Measurements from ENCODE around the gene SGSM2. TPM values are rescaled to one million over a fixed set of nuclear protein-coding genes. Genes with fewer than 3 reads are reported as not detected.

Gene SGSM2
- total and polyA plus RNA-seq, 10 donors = 30.7 to 90.4 (median 69.6) TPM

DNA sequence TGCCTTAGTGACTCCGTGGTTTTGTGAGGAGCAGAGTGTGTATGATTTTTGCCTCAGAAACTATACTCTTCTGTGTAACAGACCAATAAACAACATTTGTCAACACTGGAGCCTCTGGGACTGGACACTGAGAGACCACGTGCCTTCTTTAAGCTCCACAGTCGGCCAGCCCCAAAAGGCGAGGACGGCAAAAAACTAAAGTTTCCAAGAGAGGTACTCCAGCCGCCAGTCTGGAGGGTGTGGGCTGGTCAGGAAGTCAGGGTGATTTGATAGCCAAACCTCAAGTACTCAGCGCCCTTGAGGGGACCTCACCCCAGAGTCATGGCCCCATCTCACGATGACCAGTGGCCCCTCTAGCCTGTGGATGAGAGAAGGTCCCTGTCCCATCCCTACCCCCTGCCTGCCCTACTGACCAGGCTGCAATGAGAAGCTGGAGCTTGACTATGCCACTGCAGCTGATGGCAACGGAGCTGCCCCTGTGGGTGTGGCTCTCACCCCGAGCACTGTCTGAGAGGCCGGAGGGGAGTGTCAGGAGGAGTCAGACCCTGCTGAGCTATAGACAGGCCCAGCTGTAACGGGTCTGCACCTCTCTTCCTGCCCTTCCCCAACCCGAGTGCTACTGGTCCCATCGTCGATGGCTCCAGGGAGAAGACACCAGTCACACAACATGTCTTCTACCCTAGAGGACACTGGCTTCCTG lies 43.8 kb downstream of the SGSM2 start:
- H3K27me3 ChIP-seq (replicated peaks in 1 of 7) = no peaks in the 10 kb centered on the region
- no peak for DNase-seq
- TF ChIP-seq POLR2A (IDR thresholded peaks at IDR 0.05) = no peak
- TF ChIP-seq POLR2AphosphoS5 (IDR thresholded peaks at IDR 0.05) = peak in 1 of 3 donors; percentile 9
- peaks cover 6 to 51% (median 25%) of the 10 kb centered on the region in 6 donors for H3K4me1 ChIP-seq
- H3K4me3 ChIP-seq = no peak overlapping the region
- no peaks in the 10 kb centered on the region for H3K9me3 ChIP-seq
- intact Hi-C loops (cut with DNase I; ENCODE audit: low total_unique reads) = no loop called here
- peak overlapping the region in 2 of 8 donors; percentile 14 for H3K27ac ChIP-seq
- 44 to 75% (median 68%) methylated on average over 13 to 15 of the region's 15 CpGs for WGBS, 5 donors
- H3K36me3 ChIP-seq = peaks cover 0 to 76% (median 48%) of the 10 kb centered on the region in 6 donors

DNA sequence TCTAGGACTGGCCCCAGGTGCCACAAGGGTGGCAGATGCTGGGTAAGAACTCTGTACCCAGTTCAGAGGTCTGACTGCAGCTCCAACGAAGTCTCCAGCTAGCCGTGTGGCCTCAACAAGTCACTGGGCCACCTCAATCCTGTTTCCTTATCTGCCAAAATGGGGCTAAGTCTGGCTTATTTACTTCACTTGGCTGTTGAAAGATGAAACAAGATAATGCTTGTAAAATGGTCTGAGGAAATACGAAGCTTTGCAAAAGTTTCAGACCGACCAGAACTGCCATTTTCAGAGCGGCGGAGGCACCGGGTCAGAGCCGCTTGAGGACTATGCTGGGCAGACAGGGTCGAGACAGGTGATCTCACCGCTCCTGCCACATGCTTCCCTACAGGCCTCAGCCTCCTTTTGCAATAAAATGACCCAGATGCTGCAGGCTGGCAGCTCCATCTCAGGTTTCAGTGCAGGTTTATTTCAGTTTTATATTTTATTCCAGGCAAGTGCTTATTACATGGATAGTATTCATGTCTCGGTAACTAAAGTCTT lies 46.4 kb downstream of the SGSM2 start:
- 91 to 96% (median 94%) methylated on average over 11 of the region's 11 CpGs for WGBS, 5 donors
- Histone ChIP-seq H3K36me3 (peaks cover 4 to 76% (median 48%) of the 10 kb centered on the region in 6 donors), H3K9me3 (no peaks in the 10 kb centered on the region), H3K27ac (peak overlapping the region in 2 of 8 donors; percentile 55 to 69), H3K4me3 (no peak overlapping the region), H3K4me1 (peaks cover 6 to 65% (median 25%) of the 10 kb centered on the region in 6 donors), H3K27me3 (replicated peaks in 1 of 7) (no peaks in the 10 kb centered on the region)
- DNase-seq = no peak
- TF ChIP-seq POLR2AphosphoS5 (IDR thresholded peaks at IDR 0.05) (no peak), POLR2A (IDR thresholded peaks at IDR 0.05) (no peak)
- TF ChIP-seq, protein P1, sequence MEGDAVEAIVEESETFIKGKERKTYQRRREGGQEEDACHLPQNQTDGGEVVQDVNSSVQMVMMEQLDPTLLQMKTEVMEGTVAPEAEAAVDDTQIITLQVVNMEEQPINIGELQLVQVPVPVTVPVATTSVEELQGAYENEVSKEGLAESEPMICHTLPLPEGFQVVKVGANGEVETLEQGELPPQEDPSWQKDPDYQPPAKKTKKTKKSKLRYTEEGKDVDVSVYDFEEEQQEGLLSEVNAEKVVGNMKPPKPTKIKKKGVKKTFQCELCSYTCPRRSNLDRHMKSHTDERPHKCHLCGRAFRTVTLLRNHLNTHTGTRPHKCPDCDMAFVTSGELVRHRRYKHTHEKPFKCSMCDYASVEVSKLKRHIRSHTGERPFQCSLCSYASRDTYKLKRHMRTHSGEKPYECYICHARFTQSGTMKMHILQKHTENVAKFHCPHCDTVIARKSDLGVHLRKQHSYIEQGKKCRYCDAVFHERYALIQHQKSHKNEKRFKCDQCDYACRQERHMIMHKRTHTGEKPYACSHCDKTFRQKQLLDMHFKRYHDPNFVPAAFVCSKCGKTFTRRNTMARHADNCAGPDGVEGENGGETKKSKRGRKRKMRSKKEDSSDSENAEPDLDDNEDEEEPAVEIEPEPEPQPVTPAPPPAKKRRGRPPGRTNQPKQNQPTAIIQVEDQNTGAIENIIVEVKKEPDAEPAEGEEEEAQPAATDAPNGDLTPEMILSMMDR (IDR thresholded peaks at IDR 0.05 in 8 of 11, conservative IDR thresholded peaks at IDR 0.05 in 3 of 11) = no peak
- intact Hi-C loops (cut with DNase I; ENCODE audit: low total_unique reads) = loop anchor here (2.0 kb wide), 1 partner anchor 31 kb away; no protein-coding TSS in a partner anchor

DNA sequence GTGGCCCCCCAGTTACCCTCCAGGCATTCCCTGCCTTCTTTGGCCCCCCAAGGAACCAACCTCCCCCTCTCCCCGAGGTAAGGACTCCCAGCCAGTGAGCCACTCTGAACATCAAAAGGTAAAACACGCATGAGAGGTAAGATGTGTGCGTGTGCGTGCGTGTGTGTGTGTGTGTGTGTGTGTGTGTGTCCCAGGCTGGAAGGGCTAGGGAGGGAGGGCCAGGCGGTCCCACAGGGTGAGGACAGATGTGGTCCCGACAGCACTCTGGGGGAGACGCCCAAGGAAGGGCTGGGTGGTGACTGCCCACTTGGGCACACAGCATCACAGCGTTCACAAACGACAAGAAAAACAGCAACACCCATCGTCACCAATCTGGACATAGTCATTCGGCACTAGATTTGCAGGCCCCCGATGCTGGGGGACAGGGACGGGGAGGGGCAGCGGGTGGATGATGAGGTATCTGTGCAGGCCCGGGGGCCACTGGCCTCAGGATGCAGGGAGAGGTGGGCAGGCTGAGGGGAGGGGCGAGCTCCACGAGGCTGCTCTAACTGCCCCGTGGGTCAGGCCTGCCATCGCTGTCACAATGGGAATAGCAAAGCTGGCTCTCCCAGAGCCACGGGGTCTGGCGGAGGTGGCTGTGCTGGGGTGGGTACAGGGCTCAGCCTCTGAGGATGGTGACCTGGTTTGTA lies 47.3 kb downstream of the SGSM2 start:
- intact Hi-C loops (cut with DNase I; ENCODE audit: low total_unique reads) = no loop called here
- H3K27me3 ChIP-seq (replicated peaks in 1 of 7) = no peaks in the 10 kb centered on the region

More for the DNA sequence above, 47.3 kb downstream of the SGSM2 start:
- 68 to 84% (median 82%) methylated on average over 22 of the region's 22 CpGs for WGBS, 5 donors
- DNase-seq = no peak
- no peak overlapping the region for H3K4me3 ChIP-seq
- H3K4me1 ChIP-seq = peaks cover 6 to 74% (median 25%) of the 10 kb centered on the region in 6 donors
- H3K9me3 ChIP-seq = no peaks in the 10 kb centered on the region
- TF ChIP-seq POLR2AphosphoS5 (IDR thresholded peaks at IDR 0.05) = peak in 1 of 3 donors; percentile 63
- TF ChIP-seq, protein P1 (IDR thresholded peaks at IDR 0.05 in 8 of 11, conservative IDR thresholded peaks at IDR 0.05 in 3 of 11) = no peak
- H3K27ac ChIP-seq = no peak overlapping the region
- peaks cover 4 to 71% (median 40%) of the 10 kb centered on the region in 6 donors for H3K36me3 ChIP-seq
